ENCODE data around the gene CNFN. TPM values are rescaled to one million over a fixed set of nuclear protein-coding genes. Genes with fewer than 3 reads are reported as not detected.

The CNFN gene
- total and polyA plus RNA-seq, 10 of the 15 experiments (the other 5 are each of a cell fraction or from before 2014, with no cell fraction given), result 0.60 TPM; not detected in 9

GRCh38 chr19:42367929-42368328 lies 22.2 kb downstream of the CNFN start:
- BruUV-seq (replicated peaks), result no TSS peak
- no peak overlapping the region for H3K9ac ChIP-seq (ENCODE audit: control insufficient read depth, insufficient read depth, low read length)
- H3K27ac ChIP-seq (ENCODE audit: control insufficient read depth, insufficient read depth), result no peak overlapping the region
- intact Hi-C loops (cut with micrococcal nuclease; ENCODE audit: unreplicated experiment), result no loop called here
- WGBS (ENCODE audit: insufficient coverage, insufficient replicate concordance, low lambda C conversion rate, missing lambda C conversion rate), result 72% methylated on average over 4 of the region's 4 CpGs
- ChIA-PET POLR2A (interaction anchor here (0.6 kb wide), 1 partner anchor 137 kb away, joined by 3 read pairs; no protein-coding TSS in a partner anchor), CTCF (no interaction called here), SMC1A (ENCODE audit: uncharacterized antibody, unreplicated experiment) (interaction anchor here (1.0 kb wide), 1 partner anchor 14 kb away, joined by 3 read pairs; no protein-coding TSS in a partner anchor), RAD21 (ENCODE audit: unreplicated experiment) (no interaction called here)
- ATAC-seq (no peak), DNase-seq (ENCODE audit: low read depth, low spot score) (no peak), FAIRE-seq (no peak)
- no peak overlapping the region for H2AFZ ChIP-seq (ENCODE audit: control insufficient read depth, low read depth, low read length)
- H3K4me1 ChIP-seq (ENCODE audit: control insufficient read depth, insufficient read depth, low read length), result peaks cover 4% of the 10 kb centered on the region
- no peak overlapping the region for H3K4me2 ChIP-seq (ENCODE audit: control insufficient read depth, insufficient read depth)
- H3K27me3 ChIP-seq (replicated peaks in 1 of 2; ENCODE audit: control insufficient read depth in 2 of 2, insufficient read depth in 2 of 2, low read length in 1 of 2), result no peaks in the 10 kb centered on the region
- H3K4me3 ChIP-seq, result no peak overlapping the region
- no peaks in the 10 kb centered on the region for H3K36me3 ChIP-seq (ENCODE audit: control insufficient read depth in 2 of 2, insufficient read depth in 2 of 2, low read length in 1 of 2)
- peaks cover 6% of the 10 kb centered on the region; the same call in 1 of the 3 replicates for H3K9me3 ChIP-seq (replicated peaks; ENCODE audit: control insufficient read depth, insufficient read depth, low read length)
- H3K79me2 ChIP-seq (ENCODE audit: control insufficient read depth, insufficient read depth, low read length), result no peaks in the 10 kb centered on the region
- no peaks in the 10 kb centered on the region for H4K20me1 ChIP-seq (ENCODE audit: control insufficient read depth, insufficient read depth)
- in situ Hi-C loops (cut with MboI), result no loop called here
- no peak for TF ChIP-seq USF2 (IDR thresholded peaks at IDR 0.05; ENCODE audit: borderline replicate concordance, low read depth, low read length)
- no peak for TF ChIP-seq ZNF207 (IDR thresholded peaks at IDR 0.05; ENCODE audit: borderline replicate concordance)

- Histone ChIP-seq H3K36me3 (ENCODE audit: control insufficient read depth in 2 of 2, insufficient read depth in 2 of 2, low read length in 1 of 2) (no peaks in the 10 kb centered on the region; a peak in 1 of 4 replicates), H3K79me2 (ENCODE audit: control insufficient read depth, insufficient read depth, low read length) (no peaks in the 10 kb centered on the region), H3K27me3 (replicated peaks in 1 of 2; ENCODE audit: control insufficient read depth in 2 of 2, insufficient read depth in 2 of 2, low read length in 1 of 2) (no peaks in the 10 kb centered on the region), H3K9me3 (replicated peaks; ENCODE audit: control insufficient read depth, insufficient read depth, low read length) (peaks cover 6% of the 10 kb centered on the region; the same call in 1 of the 3 replicates), H3K9ac (ENCODE audit: control insufficient read depth, insufficient read depth, low read length) (no peak overlapping the region), H3K27ac (ENCODE audit: control insufficient read depth, insufficient read depth) (no peak overlapping the region), H2AFZ (ENCODE audit: control insufficient read depth, low read depth, low read length) (no peak overlapping the region), H3K4me3 (no peak overlapping the region), H4K20me1 (ENCODE audit: control insufficient read depth, insufficient read depth) (no peaks in the 10 kb centered on the region), H3K4me2 (ENCODE audit: control insufficient read depth, insufficient read depth) (no peak overlapping the region), H3K4me1 (ENCODE audit: control insufficient read depth, insufficient read depth, low read length) (peaks cover 4% of the 10 kb centered on the region)
- ChIA-PET SMC1A (ENCODE audit: uncharacterized antibody, unreplicated experiment) (no interaction called here), CTCF (interaction anchor here (0.6 kb wide), 1 partner anchor 405 kb away, joined by 3 read pairs; no protein-coding TSS in a partner anchor), POLR2A (no interaction called here), RAD21 (ENCODE audit: unreplicated experiment) (no interaction called here)
- DNase-seq (ENCODE audit: low read depth, low spot score), result no peak
- intact Hi-C loops (cut with micrococcal nuclease; ENCODE audit: unreplicated experiment), result no loop called here
- in situ Hi-C loops (cut with MboI), result no loop called here
- FAIRE-seq, result no peak
- no TSS peak for BruUV-seq (replicated peaks)
- ATAC-seq, result no peak
- 100% methylated on average over 1 of the region's 1 CpG for WGBS (ENCODE audit: insufficient coverage, insufficient replicate concordance, low lambda C conversion rate, missing lambda C conversion rate)
- TF ChIP-seq RELA (IDR thresholded peaks at IDR 0.05; ENCODE audit: borderline replicate concordance, partially characterized antibody) (no peak), MYC (IDR thresholded peaks at IDR 0.05; ENCODE audit: insufficient read depth, insufficient read length, insufficient replicate concordance, low read length, severe bottlenecking) (no peak), YY1 (IDR thresholded peaks at IDR 0.05; ENCODE audit: low read depth, low read length) (no peak), PAX8 (IDR thresholded peaks at IDR 0.05) (no peak), TAF1 (IDR thresholded peaks at IDR 0.05; ENCODE audit: borderline replicate concordance, low read depth, low read length) (no peak), MTA3 (IDR thresholded peaks at IDR 0.05; ENCODE audit: borderline replicate concordance, low read length) (no peak), NBN (IDR thresholded peaks at IDR 0.05) (no peak), POLR2AphosphoS5 (IDR thresholded peaks at IDR 0.05; ENCODE audit: low read length) (no peak), ZBTB4 (CRISPR knock-in tag; IDR thresholded peaks at IDR 0.05) (no peak), CHD4 (IDR thresholded peaks at IDR 0.05) (no peak), TBL1XR1 (IDR thresholded peaks at IDR 0.05; ENCODE audit: low read depth, low read length) (no peak), JUNB (IDR thresholded peaks at IDR 0.05) (no peak), ZSCAN29 (IDR thresholded peaks at IDR 0.05) (no peak)
These were observed 23.4 kb downstream of the CNFN start for GRCh38 chr19:42366673-42367072.

Data from GM12878 (cell line).